HG02981 (cell line): ENCODE results near the gene RALB.
"Not testable (repeated sequence)": the region's sequence is repeated elsewhere in the genome, so short reads cannot be mapped to it uniquely, and the experiment has no call there.

Experiments
- ATAC-seq: cut with Tn5 transposase; IDR thresholded peaks from one replicate; pipeline ENCODE4 v1.9.1; 2021; ENCODE audit warnings: mild to moderate bottlenecking, moderate library complexity; ENCODE audit not compliant: unreplicated experiment

Gene RALB

GRCh38 chr2:120241684-120242083 lies 11.0 kb upstream of the RALB start:
- no peak for ATAC-seq

- no peak for ATAC-seq
Measured at GRCh38 chr2:120243211-120243610, 9.4 kb upstream of the RALB start.

- no peak for ATAC-seq
Measured at GRCh38 chr2:120243875-120244553, 8.6 kb upstream of the RALB start.

- ATAC-seq = no peak
Measured at GRCh38 chr2:120244656-120245519, 7.8 kb upstream of the RALB start.

- ATAC-seq = no peak
Measured at GRCh38 chr2:120245520-120246332, 6.9 kb upstream of the RALB start.

- no peak for ATAC-seq
Measured at GRCh38 chr2:120246546-120247300, 5.9 kb upstream of the RALB start.

GRCh38 chr2:120247851-120248250 lies 4.8 kb upstream of the RALB start:
- ATAC-seq = no peak

GRCh38 chr2:120250640-120251039 lies 2.0 kb upstream of the RALB start:
- ATAC-seq = no peak

- no peak for ATAC-seq
Measured at GRCh38 chr2:120251078-120251477, 1.6 kb upstream of the RALB start.

- ATAC-seq = no peak
Measured at GRCh38 chr2:120251880-120252224, 800 bp upstream of the RALB start.

GRCh38 chr2:120253021-120253882 lies 600 bp downstream of the RALB start:
- ATAC-seq = peak; percentile 25

GRCh38 chr2:120254178-120254577 lies 1.5 kb downstream of the RALB start:
- ATAC-seq = no peak

- ATAC-seq = no peak
Measured at GRCh38 chr2:120255071-120255470, 2.4 kb downstream of the RALB start.

- ATAC-seq = no peak
Measured at GRCh38 chr2:120255986-120256650, 3.5 kb downstream of the RALB start.

- no peak for ATAC-seq
Measured at GRCh38 chr2:120256651-120257000, 4.0 kb downstream of the RALB start.

GRCh38 chr2:120257522-120257921 lies 4.9 kb downstream of the RALB start:
- no peak for ATAC-seq

GRCh38 chr2:120258196-120258595 lies 5.5 kb downstream of the RALB start:
- no peak for ATAC-seq

GRCh38 chr2:120259939-120260338 lies 7.3 kb downstream of the RALB start:
- not testable (repeated sequence) for ATAC-seq

GRCh38 chr2:120260736-120261135 lies 8.1 kb downstream of the RALB start:
- no peak for ATAC-seq
